Measurements from ENCODE around the gene F10. TPM values are rescaled to one million over a fixed set of nuclear protein-coding genes. Genes with fewer than 3 reads are reported as not detected.
"Not testable (repeated sequence)": the region's sequence is repeated elsewhere in the genome, so short reads cannot be mapped to it uniquely, and the experiment has no call there.

F10 gene
- 1 to 10 TPM in 1 of 8 experiments, under 1 TPM in 6, not detected in 1; 0.14 to 1.3 (median 0.57) TPM for total RNA-seq

DNA sequence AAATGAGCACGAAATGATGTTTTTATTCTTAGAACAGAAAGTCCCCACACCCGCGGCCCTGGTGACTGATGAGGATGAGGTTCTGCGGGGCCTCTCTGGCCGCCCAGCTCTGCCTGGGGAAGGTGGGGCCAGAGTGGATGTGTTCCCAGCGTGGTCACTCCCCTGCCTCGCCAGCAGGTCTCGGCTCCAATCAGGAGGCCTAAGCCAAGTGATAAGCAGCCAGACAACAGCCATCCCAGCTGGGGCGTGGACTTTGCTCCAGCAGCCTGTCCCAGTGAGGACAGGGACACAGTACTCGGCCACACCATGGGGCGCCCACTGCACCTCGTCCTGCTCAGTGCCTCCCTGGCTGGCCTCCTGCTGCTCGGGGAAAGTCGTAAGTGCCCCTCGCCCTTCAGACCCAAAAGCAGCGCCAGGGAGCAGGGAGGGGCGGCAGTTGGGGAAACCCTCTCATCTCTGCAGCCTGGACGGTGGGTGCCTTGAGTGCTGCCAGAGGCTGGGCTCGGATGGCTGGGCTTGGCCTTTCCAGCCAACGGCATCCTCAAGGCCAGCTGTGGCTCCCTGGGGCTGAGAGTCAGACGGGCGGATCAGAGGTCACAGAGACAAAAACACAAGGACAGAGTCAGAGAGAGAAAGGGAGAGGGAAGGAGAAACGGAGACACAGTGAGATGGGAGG lies at the start of gene F10:
Gene F10 (plus strand): TSS at position 250 of the 676 bp plus-strand sequence. CDS start 57 bp downstream, at position 307.
- H3K4me3 ChIP-seq = no peak within 1 kb of the TSS
- ATAC-seq (replicated peaks in 6 of 8) = peak; percentile 60 to 99 (median 80)
- WGBS, 10 experiments = 4 to 70% (median 24%) methylated on average over 2 to 14 of the region's 23 CpGs; no CpG with 5 or more reads in 2 of the 10 experiments
- H3K4me1 ChIP-seq (replicated peaks in 1 of 2) = peaks cover 0 to 9% of the 10 kb centered on the region in 2 donors
- H3K27ac ChIP-seq = no peak within 1 kb of the TSS
- in situ Hi-C loops (cut with MboI; ENCODE audit: low pct_unique_long_range_greater_than_20kb in 2 of 9, low sequenced_read_pairs in 9 of 9, unreplicated experiment in 9 of 9) = no loop called here

DNA sequence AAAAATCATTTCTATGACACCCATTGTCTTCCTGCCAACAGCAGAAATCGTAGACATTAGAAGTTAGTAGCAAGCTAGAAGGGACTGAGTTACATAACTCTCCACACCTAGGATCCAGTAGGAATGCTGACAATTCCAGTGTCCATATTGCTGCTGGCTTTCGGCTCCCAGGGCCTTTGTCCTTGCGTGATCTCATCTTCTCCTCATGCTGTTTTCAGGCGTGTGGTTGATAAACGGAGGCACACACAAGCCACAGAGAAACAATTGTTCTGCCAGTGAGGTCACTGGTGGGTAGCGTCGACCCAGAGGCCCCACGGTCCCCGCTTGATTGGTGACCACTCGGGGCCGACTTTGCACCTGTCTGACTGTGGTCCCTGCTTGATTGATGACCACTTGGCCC lies 48.7 kb upstream of the F10 start:
- H3K4me1 ChIP-seq (replicated peaks in 1 of 2) = peaks cover 0 to 9% of the 10 kb centered on the region in 2 donors
- in situ Hi-C loops (cut with MboI; ENCODE audit: low pct_unique_long_range_greater_than_20kb in 2 of 9, low sequenced_read_pairs in 9 of 9, unreplicated experiment in 9 of 9) = no loop called here
- H3K27ac ChIP-seq = no peak overlapping the region
- peak in 1 of 8 experiments; percentile 16 for ATAC-seq (replicated peaks in 6 of 8)
- 20 to 90% (median 78%) methylated on average over 2 to 11 of the region's 11 CpGs; no CpG with 5 or more reads in 2 of the 10 experiments for whole genome bisulfite sequencing, 10 experiments
- no peak overlapping the region for H3K4me3 ChIP-seq

DNA sequence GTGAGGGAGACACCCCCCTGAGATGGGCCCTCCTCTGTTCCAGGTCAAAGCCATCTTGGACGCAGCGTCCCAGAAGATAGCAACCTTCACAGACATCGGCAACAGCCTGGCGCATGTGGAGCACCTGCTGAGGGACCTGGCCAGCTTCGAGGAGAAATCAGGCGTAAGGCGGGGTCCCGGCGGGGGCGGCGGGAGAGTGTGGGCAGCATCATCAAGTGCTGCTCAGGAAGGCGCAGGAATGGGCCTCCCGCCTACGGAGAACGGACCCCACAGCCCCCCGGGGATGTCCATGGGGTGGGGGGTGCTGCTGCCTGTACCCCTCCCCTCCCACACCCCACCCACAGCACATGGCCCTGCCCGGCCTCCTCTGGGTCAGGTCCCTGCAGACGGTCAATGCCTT lies 48.2 kb upstream of the F10 start:
- Histone ChIP-seq H3K27ac (no peak overlapping the region), H3K4me1 (replicated peaks in 1 of 2) (peaks cover 0 to 9% of the 10 kb centered on the region in 2 donors), H3K4me3 (no peak overlapping the region)
- ATAC-seq (replicated peaks in 6 of 8) = no peak
- in situ Hi-C loops (cut with MboI; ENCODE audit: low pct_unique_long_range_greater_than_20kb in 2 of 9, low sequenced_read_pairs in 9 of 9, unreplicated experiment in 9 of 9) = no loop called here
- 80 to 92% methylated on average over 2 of the region's 18 CpGs; no CpG with 5 or more reads in 8 of the 10 experiments for WGBS, 10 experiments

DNA sequence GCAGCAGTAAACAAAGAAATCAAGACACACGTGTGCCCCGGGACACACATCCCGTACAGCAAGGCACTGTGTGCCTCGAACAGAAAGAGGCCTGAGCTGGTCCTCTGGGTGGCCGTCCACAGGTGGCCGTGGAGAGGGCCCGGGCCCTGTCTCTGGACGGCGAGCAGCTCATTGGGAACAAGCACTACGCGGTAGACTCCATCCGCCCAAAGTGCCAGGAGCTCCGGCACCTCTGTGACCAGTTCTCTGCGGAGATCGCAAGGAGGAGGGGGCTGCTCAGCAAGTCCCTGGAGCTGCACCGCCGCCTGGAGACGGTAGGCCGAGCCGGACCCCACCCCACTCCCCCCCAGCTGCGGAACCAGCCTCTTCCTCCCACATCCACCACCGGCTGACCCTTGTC lies 47.7 kb upstream of the F10 start:
- ATAC-seq (replicated peaks in 6 of 8) = no peak
- in situ Hi-C loops (cut with MboI; ENCODE audit: low pct_unique_long_range_greater_than_20kb in 2 of 9, low sequenced_read_pairs in 9 of 9, unreplicated experiment in 9 of 9) = no loop called here
- Histone ChIP-seq H3K27ac (no peak overlapping the region), H3K4me3 (no peak overlapping the region), H3K4me1 (replicated peaks in 1 of 2) (peaks cover 0 to 9% of the 10 kb centered on the region in 2 donors)
- 80% methylated on average over 1 of the region's 22 CpGs; no CpG with 5 or more reads in 9 of the 10 experiments for WGBS, 10 experiments

DNA sequence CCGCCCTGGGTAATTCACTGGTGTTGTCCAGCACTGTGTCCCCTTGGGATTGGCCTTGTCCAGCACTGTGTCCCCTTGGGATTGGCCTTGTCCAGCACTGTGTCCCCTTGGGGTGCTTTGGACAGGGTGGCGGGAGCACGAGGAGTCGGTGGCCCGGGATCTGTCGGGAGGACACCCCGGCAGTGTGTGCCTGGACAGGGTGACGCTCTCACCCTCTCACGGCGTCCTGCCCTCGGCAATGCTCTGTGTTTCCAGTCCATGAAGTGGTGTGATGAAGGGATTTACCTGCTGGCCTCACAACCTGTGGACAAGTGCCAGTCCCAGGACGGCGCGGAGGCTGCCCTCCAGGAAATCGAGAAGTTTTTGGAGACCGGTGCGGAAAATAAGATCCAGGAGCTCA lies 46.9 kb upstream of the F10 start:
- ATAC-seq (replicated peaks in 6 of 8) = no peak
- Histone ChIP-seq H3K4me3 (no peak overlapping the region), H3K4me1 (replicated peaks in 1 of 2) (peaks cover 0 to under 1% of the 10 kb centered on the region in 2 donors), H3K27ac (no peak overlapping the region)
- in situ Hi-C loops (cut with MboI; ENCODE audit: low pct_unique_long_range_greater_than_20kb in 2 of 9, low sequenced_read_pairs in 9 of 9, unreplicated experiment in 9 of 9) = no loop called here
- WGBS, 10 experiments = 14 to 100% (median 93%) methylated on average over 1 to 10 of the region's 17 CpGs; no CpG with 5 or more reads in 5 of the 10 experiments

DNA sequence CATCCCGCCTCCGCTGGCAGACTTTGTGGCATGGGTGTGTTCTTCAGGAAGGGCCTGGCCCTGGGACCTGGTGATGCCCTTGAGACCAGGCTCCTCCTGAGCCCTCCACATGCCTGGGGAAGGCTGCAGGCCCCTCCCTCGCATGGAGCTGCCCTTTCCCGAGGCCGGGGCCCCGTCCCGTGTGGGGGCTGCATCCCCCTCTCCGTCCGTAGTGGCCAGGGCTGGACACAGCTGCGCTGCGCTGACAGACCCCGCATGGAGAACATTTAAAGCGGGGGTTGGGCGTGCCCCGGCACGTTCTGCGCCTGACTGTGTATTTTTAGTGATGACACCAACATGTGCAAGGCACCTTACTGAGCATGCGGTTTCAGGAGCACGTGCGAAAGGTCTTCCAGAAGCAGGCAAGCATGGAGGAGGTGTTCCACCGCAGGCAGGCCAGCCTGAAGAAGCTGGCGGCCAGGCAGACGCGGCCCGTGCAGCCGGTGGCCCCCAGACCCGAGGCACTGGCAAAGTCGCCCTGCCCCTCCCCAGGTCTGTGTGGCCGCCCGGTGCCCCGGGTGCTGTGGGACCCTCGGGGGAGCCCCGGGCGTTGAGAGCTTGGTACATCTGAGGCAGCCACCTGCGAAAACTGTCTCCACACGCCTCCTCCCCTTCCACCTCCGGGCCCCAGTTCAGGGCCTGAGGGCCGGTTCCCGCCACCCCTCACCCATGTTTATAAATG lies 45.8 kb upstream of the F10 start:
- H3K4me3 ChIP-seq = no peak overlapping the region
- ATAC-seq (replicated peaks in 6 of 8) = no peak
- in situ Hi-C loops (cut with MboI; ENCODE audit: low pct_unique_long_range_greater_than_20kb in 2 of 9, low sequenced_read_pairs in 9 of 9, unreplicated experiment in 9 of 9) = no loop called here
- 40 to 100% (median 94%) methylated on average over 1 to 12 of the region's 39 CpGs; no CpG with 5 or more reads in 4 of the 10 experiments for WGBS, 10 experiments
- H3K27ac ChIP-seq = no peak overlapping the region
- H3K4me1 ChIP-seq (replicated peaks in 1 of 2) = no peaks in the 10 kb centered on the region

DNA sequence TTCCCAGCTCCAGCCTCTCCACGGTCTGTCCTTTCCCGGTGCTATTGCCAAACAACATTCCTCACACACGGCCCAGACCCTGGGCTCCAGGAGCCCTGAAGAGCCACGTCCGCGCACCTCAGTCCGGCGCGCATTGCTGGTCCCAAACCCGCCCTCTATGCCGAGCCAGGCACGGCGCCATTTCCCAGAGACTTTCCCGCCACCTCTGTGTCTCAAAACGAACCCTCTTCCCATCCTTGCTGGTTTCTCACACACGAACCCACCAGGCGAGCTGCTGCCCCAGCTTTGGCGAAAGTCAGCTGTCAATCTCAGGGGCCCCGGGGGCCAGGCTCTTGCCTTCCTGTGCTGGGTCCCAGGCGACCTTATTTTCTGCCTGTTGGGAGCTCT lies 45.0 kb upstream of the F10 start:
- 88 to 100% (median 100%) methylated on average over 1 to 5 of the region's 20 CpGs; no CpG with 5 or more reads in 7 of the 10 experiments for WGBS, 10 experiments
- Histone ChIP-seq H3K27ac (no peak overlapping the region), H3K4me3 (no peak overlapping the region), H3K4me1 (replicated peaks in 1 of 2) (no peaks in the 10 kb centered on the region)
- no peak for ATAC-seq (replicated peaks in 6 of 8)
- in situ Hi-C loops (cut with MboI; ENCODE audit: low pct_unique_long_range_greater_than_20kb in 2 of 9, low sequenced_read_pairs in 9 of 9, unreplicated experiment in 9 of 9) = no loop called here

DNA sequence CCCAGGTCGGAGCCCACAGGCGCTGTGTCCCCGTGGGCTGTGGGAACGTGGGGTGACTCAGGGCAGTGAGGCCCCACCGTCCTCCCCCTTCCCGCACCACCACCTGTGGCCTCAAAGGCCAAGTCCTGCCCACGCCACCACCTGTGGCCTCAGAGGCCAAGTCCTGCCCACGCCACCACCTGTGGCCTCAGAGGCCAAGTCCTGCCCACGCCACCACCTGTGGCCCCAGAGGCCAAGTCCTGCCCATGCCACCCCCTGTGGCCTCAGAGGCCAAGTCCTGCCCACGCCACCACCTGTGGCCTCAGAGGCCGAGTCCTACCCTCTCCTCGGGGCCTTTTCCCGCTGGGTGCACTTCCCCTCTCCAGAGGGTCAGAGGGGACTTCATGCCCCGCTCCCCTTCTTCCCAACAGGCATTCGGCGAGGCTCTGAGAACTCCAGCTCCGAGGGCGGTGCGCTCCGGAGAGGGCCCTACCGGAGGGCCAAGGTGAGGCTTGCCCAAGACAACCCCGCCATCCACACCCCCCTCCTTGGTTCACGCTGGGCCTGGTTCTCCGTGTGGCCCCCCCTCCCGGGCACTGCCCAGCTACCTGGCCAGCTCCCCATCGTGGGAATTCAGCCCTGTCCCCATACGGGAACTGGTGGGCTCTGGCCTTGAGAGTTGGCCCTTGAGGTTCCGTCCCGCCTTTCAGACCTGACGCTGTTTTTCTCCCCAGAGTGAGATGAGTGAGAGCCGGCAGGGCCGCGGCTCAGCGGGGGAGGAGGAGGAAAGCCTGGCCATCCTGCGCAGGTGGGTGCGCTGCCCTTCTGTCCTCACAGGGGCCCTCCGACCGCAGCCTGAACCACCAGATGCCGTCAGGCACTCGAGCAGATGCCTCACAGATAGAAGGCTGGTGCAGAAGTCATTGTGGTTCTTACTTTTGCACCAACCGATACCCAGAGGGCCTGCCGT lies 44.4 kb upstream of the F10 start:
- no peak overlapping the region for H3K27ac ChIP-seq
- in situ Hi-C loops (cut with MboI; ENCODE audit: low pct_unique_long_range_greater_than_20kb in 2 of 9, low sequenced_read_pairs in 9 of 9, unreplicated experiment in 9 of 9) = no loop called here
- no peak for ATAC-seq (replicated peaks in 6 of 8)
- no peak overlapping the region for H3K4me3 ChIP-seq
- no peaks in the 10 kb centered on the region for H3K4me1 ChIP-seq (replicated peaks in 1 of 2)
- 80 to 100% (median 87%) methylated on average over 1 to 7 of the region's 42 CpGs; no CpG with 5 or more reads in 5 of the 10 experiments for WGBS, 10 experiments

DNA sequence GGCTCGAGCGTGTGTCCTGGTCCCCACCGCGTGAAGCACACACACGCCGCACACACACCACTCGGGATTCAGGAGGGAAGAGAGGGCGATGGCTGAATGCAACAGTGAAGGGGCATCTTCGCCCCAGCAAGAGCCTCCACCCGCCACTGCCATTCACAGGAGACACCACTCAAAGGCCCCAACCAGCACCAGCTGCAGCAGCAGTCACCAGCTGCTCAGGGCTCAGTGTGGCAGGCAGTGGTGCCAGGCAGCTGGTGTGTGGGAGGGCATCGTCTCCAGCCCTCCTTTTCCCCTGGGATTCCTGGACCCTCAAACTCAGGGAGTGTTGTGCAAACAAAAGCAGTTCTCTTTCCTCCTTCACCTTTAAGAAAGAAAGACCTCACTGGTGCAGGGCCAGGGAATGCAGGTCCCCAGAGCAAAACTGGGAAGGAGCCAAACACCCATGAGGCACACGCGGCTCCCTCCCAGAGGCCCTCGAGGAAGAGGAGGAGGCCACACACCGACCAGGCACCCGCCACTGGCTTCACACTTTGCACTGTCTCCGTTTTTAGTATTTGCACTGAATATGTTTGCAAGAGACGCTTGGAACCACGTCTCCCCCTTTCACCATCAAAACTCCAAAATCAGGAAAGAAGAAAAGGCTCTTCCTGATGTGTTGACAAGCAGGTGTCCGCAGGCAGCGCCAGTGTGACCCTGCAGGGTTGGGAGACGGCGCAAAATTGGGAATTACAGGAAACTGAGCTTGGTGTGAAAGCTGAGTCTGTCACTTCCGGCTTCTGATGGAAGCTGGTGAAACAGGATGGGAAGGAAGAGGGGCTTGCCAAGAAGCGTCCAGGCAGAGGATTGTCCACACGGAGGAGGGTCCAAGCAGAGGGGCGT lies 43.5 kb upstream of the F10 start:
- Histone ChIP-seq H3K4me1 (replicated peaks in 1 of 2) (peaks cover 2 to 7% of the 10 kb centered on the region in 2 donors), H3K4me3 (no peak overlapping the region), H3K27ac (no peak overlapping the region)
- no peak for ATAC-seq (replicated peaks in 6 of 8)
- 24 to 100% (median 70%) methylated on average over 1 to 10 of the region's 27 CpGs; no CpG with 5 or more reads in 4 of the 10 experiments for WGBS, 10 experiments
- in situ Hi-C loops (cut with MboI; ENCODE audit: low pct_unique_long_range_greater_than_20kb in 2 of 9, low sequenced_read_pairs in 9 of 9, unreplicated experiment in 9 of 9) = no loop called here

DNA sequence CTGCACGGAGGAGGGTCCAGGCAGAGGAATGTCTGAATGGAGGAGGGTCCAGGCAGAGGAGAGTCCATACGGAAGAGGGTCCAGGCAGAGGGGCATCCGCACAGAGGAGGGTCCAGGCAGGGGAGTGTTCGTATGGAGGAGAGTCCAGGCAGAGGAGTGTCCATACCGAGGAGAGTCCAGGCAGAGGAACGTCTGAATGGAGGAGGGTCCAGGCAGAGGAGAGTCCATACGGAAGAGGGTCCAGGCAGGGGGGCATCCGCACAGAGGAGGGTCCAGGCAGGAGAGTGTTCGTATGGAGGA lies 42.9 kb upstream of the F10 start:
- in situ Hi-C loops (cut with MboI; ENCODE audit: low pct_unique_long_range_greater_than_20kb in 2 of 9, low sequenced_read_pairs in 9 of 9, unreplicated experiment in 9 of 9); ATAC-seq (replicated peaks in 6 of 8); H3K4me1 ChIP-seq (replicated peaks in 1 of 2); H3K27ac ChIP-seq; H3K4me3 ChIP-seq: not testable (repeated sequence)
- WGBS, 10 experiments = 40 to 90% (median 40%) methylated on average over 1 to 2 of the region's 9 CpGs; no CpG with 5 or more reads in 7 of the 10 experiments

DNA sequence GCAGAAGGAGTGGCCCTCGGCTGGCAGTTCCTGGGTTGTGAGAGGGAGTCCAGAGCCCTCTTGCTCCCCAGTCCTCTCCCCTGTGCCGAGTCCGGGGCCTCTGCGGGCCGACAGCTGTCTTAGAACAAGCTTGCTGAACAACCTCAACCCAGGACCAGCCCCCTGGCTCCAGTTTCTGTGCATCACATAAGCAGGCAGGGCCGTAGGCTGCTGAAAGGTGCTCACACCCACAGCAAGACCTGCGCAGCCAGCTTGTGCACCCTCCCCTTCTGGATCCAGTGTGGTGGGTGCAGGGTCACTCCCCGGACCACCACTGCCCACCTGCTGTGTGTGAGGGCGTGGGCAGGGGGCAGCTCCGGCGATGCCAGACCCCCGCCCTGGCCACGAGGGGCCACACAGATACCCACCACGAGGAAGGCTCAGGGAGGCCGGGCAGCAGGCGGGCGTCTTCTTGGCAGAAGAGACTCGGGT lies 42.2 kb upstream of the F10 start:
- no peak for ATAC-seq (replicated peaks in 6 of 8)
- Histone ChIP-seq H3K4me1 (replicated peaks in 1 of 2) (peaks cover 2 to 9% of the 10 kb centered on the region in 2 donors), H3K27ac (no peak overlapping the region), H3K4me3 (no peak overlapping the region)
- in situ Hi-C loops (cut with MboI; ENCODE audit: low pct_unique_long_range_greater_than_20kb in 2 of 9, low sequenced_read_pairs in 9 of 9, unreplicated experiment in 9 of 9) = no loop called here
- WGBS, 10 experiments = 27 to 96% (median 80%) methylated on average over 1 to 5 of the region's 18 CpGs; no CpG with 5 or more reads in 7 of the 10 experiments

DNA sequence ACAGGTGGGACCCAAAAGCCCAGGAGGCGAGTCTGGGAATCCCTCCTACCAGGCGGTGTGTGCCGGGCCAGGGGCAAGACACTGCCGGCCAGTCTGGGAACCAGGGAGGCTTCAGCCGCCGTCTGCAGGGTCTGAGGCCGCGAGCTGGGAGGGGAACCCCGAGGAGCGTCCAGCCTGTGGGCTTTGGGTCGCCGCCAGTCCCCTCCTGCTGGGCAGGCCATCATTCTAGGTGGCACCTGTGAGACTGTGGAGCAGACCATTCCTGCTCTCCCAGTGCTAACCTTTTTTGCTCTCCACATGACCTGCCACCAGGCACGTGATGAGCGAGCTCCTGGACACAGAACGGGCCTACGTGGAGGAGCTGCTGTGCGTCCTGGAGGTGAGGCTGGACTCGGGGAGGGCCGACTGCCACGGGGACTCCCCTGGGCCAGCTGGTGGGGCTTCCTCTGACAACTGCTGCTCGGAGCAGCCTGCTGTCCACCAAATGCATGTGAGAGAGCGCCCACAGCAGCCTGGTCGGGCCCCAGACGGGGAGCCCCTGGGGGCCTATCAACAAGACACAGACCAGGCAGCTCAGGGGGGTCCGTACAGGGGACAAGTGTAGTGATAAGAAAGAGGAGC lies 41.6 kb upstream of the F10 start:
- ATAC-seq (replicated peaks in 6 of 8) = no peak
- 52 to 80% methylated on average over 5 to 6 of the region's 25 CpGs; no CpG with 5 or more reads in 8 of the 10 experiments for WGBS, 10 experiments
- Histone ChIP-seq H3K4me3 (no peak overlapping the region), H3K4me1 (replicated peaks in 1 of 2) (peaks cover 2 to 9% of the 10 kb centered on the region in 2 donors), H3K27ac (no peak overlapping the region)
- in situ Hi-C loops (cut with MboI; ENCODE audit: low pct_unique_long_range_greater_than_20kb in 2 of 9, low sequenced_read_pairs in 9 of 9, unreplicated experiment in 9 of 9) = no loop called here
